M059J (cell line): ENCODE results near the gene ZMYND19. TPM values are rescaled to one million over a fixed set of nuclear protein-coding genes. Genes with fewer than 3 reads are reported as not detected.
"Not testable (repeated sequence)": the region's sequence is repeated elsewhere in the genome, so short reads cannot be mapped to it uniquely, and the experiment has no call there.

Source experiments
- DNase-seq: peaks from one replicate; pipeline ENCODE4 v3.0.0-alpha.2; 2012; ENCODE audit warnings: low read depth
- total RNA-seq: library from RNA; depleted of rRNA; stranded (reverse); fragments of >200 nt; shearing (Covaris generic); gene quantifications from 2 replicates; pipeline ENCODE4 v1.2.3, GENCODE V29; 2014

ZMYND19 gene
- total RNA-seq, 1 experiment from 2014 or later: 33.0 TPM

DNA sequence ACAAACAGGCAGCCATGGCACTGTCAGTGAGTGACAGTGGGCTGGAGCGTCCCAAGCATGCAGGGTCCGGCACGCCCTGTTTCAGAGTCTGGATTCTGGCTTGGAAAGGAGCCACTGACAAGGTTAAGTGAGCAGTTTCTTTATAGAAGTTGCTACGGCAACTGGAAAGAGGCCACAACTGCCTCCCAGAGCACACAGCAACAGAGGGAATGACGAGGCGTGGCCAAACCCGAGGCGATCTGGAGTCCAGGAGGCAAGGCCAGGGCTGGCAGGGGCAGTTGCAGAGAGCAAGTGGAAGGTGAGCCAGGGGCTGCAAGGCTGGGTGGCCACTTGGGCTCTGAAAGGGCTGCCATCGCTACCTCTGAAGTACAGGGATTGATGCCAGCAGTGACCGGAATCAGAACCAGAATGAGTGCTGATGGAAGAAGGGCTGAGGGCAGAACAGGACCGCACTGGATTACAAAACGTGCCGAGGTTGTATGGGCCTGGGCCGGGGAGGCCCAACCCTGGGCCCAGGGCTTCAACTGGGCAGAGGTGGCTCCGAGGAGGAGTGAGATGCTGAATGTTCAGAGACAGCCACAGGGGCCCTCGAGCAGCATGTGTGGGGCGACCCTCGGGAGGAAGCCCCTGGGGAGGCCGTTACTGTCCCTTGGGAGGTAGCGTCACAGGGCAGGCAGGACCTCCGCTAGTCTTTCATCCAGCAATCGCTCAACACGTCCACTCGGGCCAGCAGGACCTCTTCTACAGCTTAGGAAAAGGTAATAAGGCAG, 34.1 kb downstream of the ZMYND19 start:
- DNase-seq: peak; percentile 44

GRCh38 chr9:137555179-137555578, 35.1 kb downstream of the ZMYND19 start:
- DNase-seq: no peak

GRCh38 chr9:137554349-137554748, 36.0 kb downstream of the ZMYND19 start:
- DNase-seq: no peak

- DNase-seq: not testable (repeated sequence)
These were observed 36.7 kb downstream of the ZMYND19 start for GRCh38 chr9:137553654-137554053.

DNA sequence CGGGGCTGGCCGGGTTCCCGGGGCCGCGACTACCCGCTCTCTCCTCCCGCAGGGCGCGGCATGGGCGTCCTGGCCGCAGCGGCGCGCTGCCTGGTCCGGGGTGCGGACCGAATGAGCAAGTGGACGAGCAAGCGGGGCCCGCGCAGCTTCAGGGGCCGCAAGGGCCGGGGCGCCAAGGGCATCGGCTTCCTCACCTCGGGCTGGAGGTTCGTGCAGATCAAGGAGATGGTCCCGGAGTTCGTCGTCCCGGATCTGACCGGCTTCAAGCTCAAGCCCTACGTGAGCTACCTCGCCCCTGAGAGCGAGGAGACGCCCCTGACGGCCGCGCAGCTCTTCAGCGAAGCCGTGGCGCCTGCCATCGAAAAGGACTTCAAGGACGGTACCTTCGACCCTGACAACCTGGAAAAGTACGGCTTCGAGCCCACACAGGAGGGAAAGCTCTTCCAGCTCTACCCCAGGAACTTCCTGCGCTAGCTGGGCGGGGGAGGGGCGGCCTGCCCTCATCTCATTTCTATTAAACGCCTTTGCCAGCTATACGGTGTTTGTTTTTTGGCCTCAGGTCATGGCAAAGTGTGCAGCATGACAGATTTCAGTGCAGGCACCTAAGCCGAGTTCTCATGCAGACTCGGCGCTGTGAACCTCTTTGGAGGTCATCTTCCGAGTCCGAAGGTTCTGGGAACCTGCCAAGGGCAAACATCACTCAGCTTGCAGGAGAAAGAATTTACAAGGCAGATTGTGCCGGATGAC, 38.1 kb downstream of the ZMYND19 start:
- no peak for DNase-seq

DNA sequence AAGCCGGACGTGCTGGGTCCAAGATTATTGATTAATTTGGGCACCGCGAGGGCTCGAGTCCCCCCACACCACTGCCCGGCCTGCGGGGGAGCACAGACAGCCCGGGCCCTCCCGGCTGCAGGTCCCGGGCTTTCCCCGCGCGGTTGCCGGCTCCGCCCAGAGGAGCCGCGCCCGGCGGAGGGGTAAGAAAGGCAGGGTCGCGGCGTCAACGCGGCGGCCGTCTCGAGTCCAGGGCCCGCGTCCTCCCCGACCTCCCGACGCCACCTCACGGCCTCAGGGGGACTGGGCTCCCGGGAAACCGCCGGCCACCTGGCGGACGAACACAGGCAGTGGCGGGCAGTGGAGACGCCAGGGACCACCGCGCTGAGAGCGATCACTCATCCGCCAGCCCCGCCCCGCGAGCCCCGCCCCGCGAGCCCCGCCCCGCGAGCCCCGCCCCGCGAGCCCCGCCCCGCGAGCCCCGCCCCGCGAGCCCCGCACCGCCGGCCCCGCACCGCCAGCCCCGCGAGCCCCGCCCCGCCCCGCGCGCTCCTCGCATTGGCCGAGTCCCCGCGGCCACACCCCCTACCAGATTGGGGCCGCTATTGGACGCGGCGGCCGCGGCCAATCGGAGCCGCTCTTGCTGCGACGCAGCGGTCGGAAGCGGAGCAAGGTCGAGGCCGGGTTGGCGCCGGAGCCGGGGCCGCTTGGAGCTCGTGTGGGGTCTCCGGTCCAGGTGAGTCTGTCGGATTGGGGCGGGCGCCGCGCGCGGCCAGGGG, 38.9 kb downstream of the ZMYND19 start, which contains the start of gene MRPL41:
MRPL41 (plus strand) TSS at position 616 of the 758 bp plus-strand sequence. CDS start 203 bp downstream, outside the sequence.
- DNase-seq: peak; percentile 82

- DNase-seq: not testable (repeated sequence)
These were observed 39.4 kb downstream of the ZMYND19 start for GRCh38 chr9:137550958-137551263.

- DNase-seq: peak; percentile 86
These were observed 40.1 kb downstream of the ZMYND19 start, which contains the start of gene PNPLA7 for GRCh38 chr9:137550231-137550621. Gene PNPLA7, minus strand, starts transcription at chr9:137550402. Its CDS starts 205 bp downstream, at chr9:137550197.

GRCh38 chr9:137547687-137548543, 42.4 kb downstream of the ZMYND19 start:
- DNase-seq: no peak

GRCh38 chr9:137545123-137545522, 45.2 kb downstream of the ZMYND19 start:
- DNase-seq: no peak

- DNase-seq: no peak
These were observed 46.0 kb downstream of the ZMYND19 start for GRCh38 chr9:137544176-137544760.

DNA sequence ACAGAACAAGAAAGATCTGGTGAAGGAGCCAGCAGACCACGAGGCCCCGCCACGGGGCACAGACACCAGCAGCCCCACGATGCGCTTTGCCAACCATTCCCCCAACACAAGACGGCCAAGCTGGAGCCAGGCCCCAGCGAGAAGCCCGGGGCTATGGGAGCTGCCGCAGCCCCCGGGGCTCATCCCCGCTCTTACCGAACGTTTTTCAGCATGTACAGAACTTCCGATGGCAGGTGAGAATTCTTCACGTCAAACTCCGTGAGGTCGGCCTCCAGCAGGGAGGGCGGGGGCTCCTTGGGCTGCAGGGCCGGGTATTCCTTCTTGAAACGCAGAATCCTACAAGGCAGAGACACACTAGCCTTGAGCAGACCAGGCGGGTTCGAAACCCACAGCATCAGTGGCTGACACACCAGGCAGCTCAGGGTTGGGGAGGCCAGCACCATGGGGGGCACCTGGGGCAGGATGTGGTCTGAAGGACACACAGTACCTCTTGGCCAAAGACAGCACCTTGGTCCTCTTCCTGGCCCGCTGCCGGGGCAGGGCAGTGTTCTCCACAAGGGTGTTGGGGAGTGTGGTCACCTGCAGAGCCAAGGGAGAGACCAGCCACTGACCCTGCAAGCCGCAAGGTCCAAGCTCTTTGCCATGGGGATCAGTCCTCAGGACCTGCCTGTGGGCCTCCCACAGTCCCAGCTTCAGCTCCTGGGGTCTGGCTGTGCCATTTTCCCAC, 46.9 kb downstream of the ZMYND19 start:
- DNase-seq: no peak

DNA sequence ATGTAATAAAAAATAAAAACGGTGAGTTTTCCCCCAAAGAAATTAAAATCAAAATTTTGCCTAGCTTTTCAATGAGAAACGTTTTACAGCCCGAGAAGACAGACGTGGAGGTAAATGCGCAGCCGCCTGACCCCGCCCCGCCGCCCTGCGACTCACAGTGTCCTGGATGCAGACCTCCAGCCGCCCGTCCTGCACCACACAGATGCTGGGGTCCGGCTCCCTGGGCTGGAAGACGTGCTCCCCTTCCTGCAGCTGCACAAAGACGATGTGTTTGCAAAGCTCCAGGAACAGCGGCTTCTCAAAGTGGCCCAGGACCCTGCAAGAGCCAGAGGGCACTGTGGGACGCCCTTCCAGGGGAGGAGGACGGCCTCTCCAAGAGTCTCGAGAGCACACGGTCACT, 47.8 kb downstream of the ZMYND19 start:
- DNase-seq: no peak

GRCh38 chr9:137540536-137540935, 49.8 kb downstream of the ZMYND19 start:
- DNase-seq: no peak

DNA sequence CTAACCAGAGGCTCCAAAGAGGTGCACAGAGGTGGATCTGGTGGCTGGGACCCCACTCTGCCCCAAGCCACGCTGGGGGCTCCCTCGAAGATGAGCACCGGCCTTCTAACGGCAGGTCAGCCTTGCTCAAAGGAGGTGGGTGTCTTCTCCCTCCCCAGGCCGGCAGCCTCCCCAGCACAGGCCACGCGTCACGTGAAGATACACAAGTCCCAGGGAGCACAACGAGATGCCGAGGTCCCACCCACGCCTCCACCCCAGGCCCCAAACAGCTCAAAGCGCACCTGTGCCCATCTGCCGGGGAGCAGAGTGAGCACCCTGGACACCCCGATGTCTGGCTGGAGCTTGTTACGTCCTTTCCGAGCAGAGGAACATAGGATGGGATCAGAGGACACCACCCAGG, 52.3 kb downstream of the ZMYND19 start:
- no peak for DNase-seq

DNA sequence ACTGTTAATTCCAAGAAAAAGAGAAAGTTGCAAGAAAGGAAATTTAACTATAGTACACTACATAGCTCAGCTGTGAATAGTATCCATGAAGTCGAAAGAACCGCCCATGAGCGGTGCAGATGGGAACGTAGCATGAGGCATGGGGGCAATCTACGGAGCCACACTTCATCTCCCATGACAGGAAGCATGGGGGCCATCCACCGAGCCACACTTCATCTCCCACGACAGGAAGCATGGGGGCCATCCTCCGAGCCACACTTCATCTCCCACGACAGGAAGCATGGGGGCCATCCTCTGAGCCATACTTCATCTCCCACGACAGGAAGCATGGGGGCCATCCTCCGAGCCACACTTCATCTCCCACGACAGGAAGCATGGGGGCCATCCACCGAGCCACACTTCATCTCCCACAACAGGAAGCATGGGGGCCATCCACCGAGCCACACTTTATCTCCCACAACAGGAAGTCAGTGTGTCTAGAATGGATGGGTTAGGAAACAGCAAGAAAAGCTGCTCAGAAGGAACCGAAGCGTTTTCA, 53.6 kb downstream of the ZMYND19 start:
- not testable (repeated sequence) for DNase-seq

DNA sequence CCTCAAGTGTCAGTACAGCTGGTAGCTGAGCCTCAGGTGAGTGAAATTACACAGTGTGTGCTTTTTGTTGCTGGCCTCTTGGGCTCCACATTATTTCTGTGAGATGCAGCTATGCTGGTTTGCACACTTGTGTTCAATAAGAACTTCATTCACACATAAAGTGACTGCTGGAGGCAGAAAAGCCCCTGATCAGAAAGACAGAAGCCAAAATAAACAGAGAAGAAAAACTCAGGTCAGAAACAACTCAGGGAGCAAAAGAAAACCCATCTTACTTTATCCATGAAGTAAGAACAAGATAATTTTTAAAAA, 55.2 kb downstream of the ZMYND19 start:
- no peak for DNase-seq

DNA sequence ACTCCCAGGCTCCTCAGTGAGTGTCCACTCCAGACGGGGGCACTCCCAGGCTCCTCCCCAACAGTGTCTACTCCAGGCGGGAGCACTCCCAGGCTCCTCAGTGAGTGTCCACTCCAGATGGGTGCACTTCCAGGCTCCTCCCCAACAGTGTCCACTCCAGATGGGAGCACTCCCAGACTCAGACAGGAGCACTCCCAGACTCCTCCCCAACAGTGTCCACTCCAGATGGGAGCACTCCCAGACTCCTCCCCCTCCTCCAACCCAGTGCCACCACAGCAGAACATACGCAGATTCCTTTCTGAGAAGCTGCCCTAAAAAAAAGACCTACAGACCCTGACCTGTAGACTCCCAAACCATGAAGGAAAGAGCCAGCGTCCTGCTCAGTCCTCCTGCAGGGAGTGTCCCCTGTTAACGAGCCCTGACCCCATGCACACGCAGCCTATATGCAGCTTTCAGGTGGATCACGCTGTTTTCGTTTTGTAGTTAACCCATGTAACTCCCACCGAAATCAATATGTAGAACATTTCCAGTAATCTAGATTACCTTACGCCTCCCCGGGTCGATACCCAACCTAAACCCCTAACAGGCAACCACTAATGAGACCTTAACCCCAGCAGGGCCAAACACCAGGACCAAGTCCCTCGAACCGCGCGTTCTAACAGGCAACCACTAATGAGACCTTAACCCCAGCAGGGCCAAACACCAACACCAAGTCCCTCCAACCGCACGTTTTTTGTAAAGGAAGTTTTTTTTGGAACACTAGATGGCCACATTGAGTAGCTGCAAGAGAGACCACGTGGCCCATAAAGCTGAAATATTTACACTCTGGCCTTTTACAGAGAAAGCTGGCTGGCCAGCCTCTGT, 55.8 kb downstream of the ZMYND19 start:
- DNase-seq: peak; percentile 68

DNA sequence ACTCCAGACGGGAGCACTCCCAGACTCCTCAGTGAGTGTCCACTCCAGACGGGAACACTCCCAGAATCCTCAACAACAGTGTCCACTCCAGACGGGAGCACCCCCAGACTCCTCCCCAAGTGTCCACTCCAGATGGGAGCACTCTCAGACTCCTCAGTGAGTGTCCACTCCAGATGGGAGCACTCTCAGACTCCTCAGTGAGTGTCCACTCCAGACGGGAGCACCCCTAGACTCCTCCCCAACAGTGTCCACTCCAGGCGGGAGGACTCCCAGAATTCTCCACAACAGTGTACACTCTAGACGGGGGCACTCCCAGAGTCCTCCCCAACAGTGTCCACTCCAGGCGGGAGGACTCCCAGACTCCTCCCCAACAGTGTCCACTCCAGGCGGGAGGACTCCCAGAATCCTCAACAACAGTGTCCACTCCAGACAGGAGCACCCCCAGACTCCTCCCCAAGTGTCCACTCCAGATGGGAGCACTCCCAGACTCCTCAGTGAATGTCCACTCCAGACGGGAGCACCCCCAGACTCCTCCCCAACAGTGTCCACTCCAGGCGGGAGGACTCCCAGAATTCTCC, 57.3 kb downstream of the ZMYND19 start:
- DNase-seq: not testable (repeated sequence)
